ENCODE results near the gene MIPOL1. TPM values are rescaled to one million over a fixed set of nuclear protein-coding genes. Genes with fewer than 3 reads are reported as not detected.

MIPOL1 gene
- total and polyA plus RNA-seq, 9 of the 15 experiments (the other 6 are each of a cell fraction or from before 2014, with no cell fraction given) = 6.7 to 21.9 (median 12.4) TPM

DNA sequence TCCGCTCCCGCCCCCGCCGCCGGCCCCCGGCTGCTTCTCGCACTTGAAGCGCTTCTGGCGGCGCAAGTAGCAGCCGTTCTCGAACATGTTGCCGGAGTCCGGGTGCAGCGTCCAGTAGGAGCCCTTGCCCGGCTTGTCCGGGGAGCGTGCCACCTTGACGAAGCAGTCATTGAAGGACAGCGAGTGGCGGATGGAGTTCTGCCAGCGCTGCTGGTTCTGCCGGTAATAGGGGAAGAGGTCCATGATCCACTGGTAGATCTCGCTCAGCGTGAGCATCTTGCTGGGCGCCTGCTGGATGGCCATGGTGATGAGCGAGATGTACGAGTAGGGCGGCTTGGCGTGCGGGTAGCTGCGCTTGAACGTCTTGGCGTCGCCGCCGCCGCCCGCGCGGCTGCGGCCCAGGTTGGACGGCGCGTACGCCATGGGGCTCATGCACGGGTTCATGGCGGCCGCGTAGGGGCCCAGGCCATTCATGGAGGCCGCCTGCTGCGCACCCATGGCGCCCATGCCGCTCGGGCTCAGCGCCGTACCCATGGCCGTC, 394.3 kb downstream of the MIPOL1 start:
- WGBS (ENCODE audit: insufficient coverage, low coverage, missing lambda C conversion rate) = 98% methylated on average over 16 of the region's 58 CpGs
- no peak overlapping the region for H3K27ac ChIP-seq (ENCODE audit: extremely low read depth, low read depth, low read length)
- DNase-seq (ENCODE audit: extremely low read depth in 1 of 4, low spot score in 3 of 4) (no peak), FAIRE-seq (no peak), ATAC-seq (no peak)
- ChIA-PET POLR2A (no interaction called here), CTCF (ENCODE audit: low intra/inter-chr PET ratio) (no interaction called here)
- no peak overlapping the region for H2AFZ ChIP-seq (ENCODE audit: low read depth, low read length)
- peaks cover 2% of the 10 kb centered on the region; the same call in 2 of the 3 replicates for H3K79me2 ChIP-seq (ENCODE audit: control insufficient read depth, insufficient read depth, low read length)
- H4K20me1 ChIP-seq (replicated peaks; ENCODE audit: control insufficient read depth, insufficient read depth, low read length) = no peaks in the 10 kb centered on the region
- H3K4me2 ChIP-seq (ENCODE audit: insufficient read depth, low read length) = no peak overlapping the region
- no peaks in the 10 kb centered on the region for H3K27me3 ChIP-seq (ENCODE audit: control insufficient read depth in 2 of 2, insufficient read depth in 2 of 2, low read length in 2 of 2)
- H3K4me1 ChIP-seq (replicated peaks in 1 of 2; ENCODE audit: control insufficient read depth in 2 of 2, insufficient read depth in 2 of 2, low read length in 2 of 2) = peaks cover 3 to 25% of the 10 kb centered on the region in 2 experiments; a peak in 4 of 5 replicates
- no peaks in the 10 kb centered on the region for H3K36me3 ChIP-seq (ENCODE audit: control insufficient read depth, insufficient read depth, low read length)
- no peak overlapping the region for H3K9ac ChIP-seq (ENCODE audit: insufficient read depth in 1 of 2, low read depth in 2 of 2, low read length in 2 of 2)
- H3K4me3 ChIP-seq = no peak overlapping the region
- H3K9me1 ChIP-seq (ENCODE audit: control insufficient read depth, insufficient read depth, low read length) = no peaks in the 10 kb centered on the region
- intact Hi-C loops (cut with micrococcal nuclease) (no loop called here), in situ Hi-C loops (cut with MboI) (loop anchor here (25.0 kb wide), 1 partner anchor 330 kb away; no protein-coding TSS in a partner anchor)
- H3K9me3 ChIP-seq (replicated peaks; ENCODE audit: control insufficient read depth, insufficient read depth, low read depth, low read length) = no peaks in the 10 kb centered on the region
- no peak for TF ChIP-seq GABPB1 (CRISPR knock-in tag; IDR thresholded peaks at IDR 0.05)
- BruUV-seq (replicated peaks) = no TSS peak

- FAIRE-seq (no peak), DNase-seq (ENCODE audit: extremely low read depth in 1 of 4, low spot score in 3 of 4) (no peak), ATAC-seq (no peak)
- Histone ChIP-seq H3K9me1 (ENCODE audit: control insufficient read depth, insufficient read depth, low read length) (no peaks in the 10 kb centered on the region), H4K20me1 (replicated peaks; ENCODE audit: control insufficient read depth, insufficient read depth, low read length) (no peaks in the 10 kb centered on the region), H3K9ac (ENCODE audit: insufficient read depth in 1 of 2, low read depth in 2 of 2, low read length in 2 of 2) (no peak overlapping the region), H3K9me3 (replicated peaks; ENCODE audit: control insufficient read depth, insufficient read depth, low read depth, low read length) (no peaks in the 10 kb centered on the region), H3K4me2 (ENCODE audit: insufficient read depth, low read length) (no peak overlapping the region), H3K27me3 (ENCODE audit: control insufficient read depth in 2 of 2, insufficient read depth in 2 of 2, low read length in 2 of 2) (no peaks in the 10 kb centered on the region), H3K36me3 (ENCODE audit: control insufficient read depth, insufficient read depth, low read length) (no peaks in the 10 kb centered on the region), H3K4me3 (no peak overlapping the region), H2AFZ (ENCODE audit: low read depth, low read length) (no peak overlapping the region), H3K27ac (ENCODE audit: extremely low read depth, low read depth, low read length) (no peak overlapping the region), H3K79me2 (ENCODE audit: control insufficient read depth, insufficient read depth, low read length) (peaks cover 2% of the 10 kb centered on the region; the same call in 2 of the 3 replicates), H3K4me1 (replicated peaks in 1 of 2; ENCODE audit: control insufficient read depth in 2 of 2, insufficient read depth in 2 of 2, low read length in 2 of 2) (peaks cover 3 to 25% of the 10 kb centered on the region in 2 experiments; a peak in 4 of 5 replicates)
- POLR2A ChIA-PET = no interaction called here
- in situ Hi-C loops (cut with MboI) (loop anchor here (25.0 kb wide), 1 partner anchor 330 kb away; no protein-coding TSS in a partner anchor), intact Hi-C loops (cut with micrococcal nuclease) (no loop called here)
- BruUV-seq (replicated peaks) = no TSS peak
- WGBS (ENCODE audit: insufficient coverage, low coverage, missing lambda C conversion rate) = 98% methylated on average over 14 of the region's 42 CpGs
- TF ChIP-seq ZFPM2 (CRISPR knock-in tag; IDR thresholded peaks at IDR 0.05) = no peak
- TF ChIP-seq, protein P1, sequence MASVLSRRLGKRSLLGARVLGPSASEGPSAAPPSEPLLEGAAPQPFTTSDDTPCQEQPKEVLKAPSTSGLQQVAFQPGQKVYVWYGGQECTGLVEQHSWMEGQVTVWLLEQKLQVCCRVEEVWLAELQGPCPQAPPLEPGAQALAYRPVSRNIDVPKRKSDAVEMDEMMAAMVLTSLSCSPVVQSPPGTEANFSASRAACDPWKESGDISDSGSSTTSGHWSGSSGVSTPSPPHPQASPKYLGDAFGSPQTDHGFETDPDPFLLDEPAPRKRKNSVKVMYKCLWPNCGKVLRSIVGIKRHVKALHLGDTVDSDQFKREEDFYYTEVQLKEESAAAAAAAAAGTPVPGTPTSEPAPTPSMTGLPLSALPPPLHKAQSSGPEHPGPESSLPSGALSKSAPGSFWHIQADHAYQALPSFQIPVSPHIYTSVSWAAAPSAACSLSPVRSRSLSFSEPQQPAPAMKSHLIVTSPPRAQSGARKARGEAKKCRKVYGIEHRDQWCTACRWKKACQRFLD (CRISPR knock-in tag; IDR thresholded peaks at IDR 0.05) = no peak
- no peak for TF ChIP-seq SRSF9 (IDR thresholded peaks at IDR 0.05; ENCODE audit: borderline replicate concordance, low read depth, low read length)
- no peak for TF ChIP-seq CBFB (CRISPR knock-in tag; IDR thresholded peaks at IDR 0.05)
- TF ChIP-seq ZNF717 (CRISPR knock-in tag; IDR thresholded peaks at IDR 0.05) = no peak
- TF ChIP-seq SMARCC2 (IDR thresholded peaks at IDR 0.05; ENCODE audit: low read depth) = no peak
- TF ChIP-seq IRF2 (CRISPR knock-in tag; IDR thresholded peaks at IDR 0.05) = no peak
- TF ChIP-seq, protein P2, sequence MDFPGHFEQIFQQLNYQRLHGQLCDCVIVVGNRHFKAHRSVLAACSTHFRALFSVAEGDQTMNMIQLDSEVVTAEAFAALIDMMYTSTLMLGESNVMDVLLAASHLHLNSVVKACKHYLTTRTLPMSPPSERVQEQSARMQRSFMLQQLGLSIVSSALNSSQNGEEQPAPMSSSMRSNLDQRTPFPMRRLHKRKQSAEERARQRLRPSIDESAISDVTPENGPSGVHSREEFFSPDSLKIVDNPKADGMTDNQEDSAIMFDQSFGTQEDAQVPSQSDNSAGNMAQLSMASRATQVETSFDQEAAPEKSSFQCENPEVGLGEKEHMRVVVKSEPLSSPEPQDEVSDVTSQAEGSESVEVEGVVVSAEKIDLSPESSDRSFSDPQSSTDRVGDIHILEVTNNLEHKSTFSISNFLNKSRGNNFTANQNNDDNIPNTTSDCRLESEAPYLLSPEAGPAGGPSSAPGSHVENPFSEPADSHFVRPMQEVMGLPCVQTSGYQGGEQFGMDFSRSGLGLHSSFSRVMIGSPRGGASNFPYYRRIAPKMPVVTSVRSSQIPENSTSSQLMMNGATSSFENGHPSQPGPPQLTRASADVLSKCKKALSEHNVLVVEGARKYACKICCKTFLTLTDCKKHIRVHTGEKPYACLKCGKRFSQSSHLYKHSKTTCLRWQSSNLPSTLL (IDR thresholded peaks at IDR 0.05) = no peak
- CTCF ChIA-PET (ENCODE audit: low intra/inter-chr PET ratio) = no interaction called here
Observed at GRCh38 chr14:37592482-37593408, 395.0 kb downstream of the MIPOL1 start.

All from K562 (cell line).